K562 (cell line): Measurements from ENCODE around the gene NT5E. TPM values are rescaled to one million over a fixed set of nuclear protein-coding genes. Genes with fewer than 3 reads are reported as not detected.

Experiments
- ATAC-seq: fragments of 200-7000 bp; cut with Tn5 transposase; 3 replicates; pipeline ENCODE4 v1.9.1; 2020; ENCODE audit warnings: moderate library complexity
- BruUV-seq: library from RNA; stranded (reverse); fragments of 400-500 nt; replicated peaks from 2 replicates; lab custom pipeline; 2021; lab: Mats Ljungman, UMichigan
- CTCF ChIA-PET: fragments of 300-600 bp; formaldehyde crosslinking; extraction: SDS; loops from one replicate; lab custom pipeline; 2021; ENCODE audit warnings: low intra/inter-chr PET ratio; lab: Yijun Ruan, JAX
- POLR2A ChIA-PET: fragments of 300-600, 350-650 bp; sonication (Branson Sonifier 250); formaldehyde crosslinking; extraction: SDS; loops from one replicate; lab custom pipeline; 2021; ENCODE audit warnings: antibody characterized with exemption, inconsistent platforms; lab: Yijun Ruan, JAX
- DNase-seq, 4 experiments: peaks; one replicate each; pipeline versions ENCODE4 v3.0.0 to v3.0.0-alpha.2; 2011 to 2018; ENCODE audit warnings: low spot score in 3 of 4, mixed read lengths in 3 of 4; ENCODE audit errors: extremely low read depth in 1 of 4
- FAIRE-seq: peaks from 2 replicates; lab custom pipeline; 2011; peaks lifted over from hg19 to GRCh38; lab: Jason Lieb, UNC
- H2AFZ ChIP-seq: 2 replicates; pipeline ENCODE4 v1.6.0; 2011; ENCODE audit warnings: low read depth, low read length, control low read depth, inconsistent platforms
- H3K27ac ChIP-seq: fragments of 200-600 bp; 3 replicates; pipeline ENCODE4 v1.8.0; 2011; ENCODE audit warnings: low read depth, mild to moderate bottlenecking, control low read depth, inconsistent platforms, low read length, moderate library complexity, mixed read lengths; ENCODE audit errors: extremely low read depth
- H3K27me3 ChIP-seq, 2 experiments: fragments of 300-600 bp in 1 of 2; 2 replicates in 1 of 2; 3 replicates in 1 of 2; pipeline versions ENCODE4 v1.6.0 to v1.8.0; 2011; ENCODE audit warnings: inconsistent platforms in 2 of 2, low read length in 2 of 2, mild to moderate bottlenecking in 1 of 2, mixed read lengths in 1 of 2, moderate library complexity in 1 of 2; ENCODE audit not compliant: control insufficient read depth in 2 of 2, insufficient read depth in 2 of 2
- H3K36me3 ChIP-seq: fragments of 300-600 bp; 3 replicates; pipeline ENCODE4 v1.8.0; 2011; ENCODE audit warnings: mild to moderate bottlenecking, low read length, inconsistent platforms; ENCODE audit not compliant: control insufficient read depth, insufficient read depth
- H3K4me1 ChIP-seq, 2 experiments: fragments of 200-600 bp in 1 of 2; replicated peaks in 1 of 2; 2 replicates in 1 of 2; 3 replicates in 1 of 2; pipeline versions ENCODE4 v1.5.1 to v1.8.0; 2011; ENCODE audit warnings: inconsistent platforms in 2 of 2, low read length in 2 of 2, mild to moderate bottlenecking in 1 of 2, mixed read lengths in 1 of 2, moderate library complexity in 1 of 2; ENCODE audit not compliant: control insufficient read depth in 2 of 2, insufficient read depth in 2 of 2
- H3K4me2 ChIP-seq: 2 replicates; pipeline ENCODE4 v1.6.1; 2011; ENCODE audit warnings: low read length, control low read depth, inconsistent platforms, mixed read lengths; ENCODE audit not compliant: insufficient read depth
- H3K4me3 ChIP-seq: fragments of 200-600 bp; sonication (generic), shearing (Covaris generic); 2 replicates; pipeline ENCODE4 v1.5.1; 2016; ENCODE audit warnings: control low read depth, inconsistent platforms
- H3K79me2 ChIP-seq: fragments of 200-600 bp; 3 replicates; pipeline ENCODE4 v1.8.0; 2011; ENCODE audit warnings: low read length, inconsistent platforms; ENCODE audit not compliant: control insufficient read depth, insufficient read depth
- H3K9ac ChIP-seq, 2 experiments: 2 replicates each; pipeline versions ENCODE4 v1.6.0 to v1.6.1; 2011; ENCODE audit warnings: low read depth in 2 of 2, low read length in 2 of 2, control low read depth in 1 of 2, inconsistent platforms in 1 of 2, mild to moderate bottlenecking in 1 of 2, mixed read lengths in 1 of 2; ENCODE audit not compliant: insufficient read depth in 1 of 2
- H3K9me1 ChIP-seq: one replicate; pipeline ENCODE4 v1.6.0; 2011; ENCODE audit warnings: inconsistent platforms, mild to moderate bottlenecking, low read length, moderate library complexity; ENCODE audit not compliant: control insufficient read depth, insufficient read depth
- H3K9me3 ChIP-seq: replicated peaks from 2 replicates; pipeline ENCODE4 v1.5.1; 2011; ENCODE audit warnings: low read depth, low read length, inconsistent platforms; ENCODE audit not compliant: control insufficient read depth, insufficient read depth
- H4K20me1 ChIP-seq: replicated peaks from 2 replicates; pipeline ENCODE4 v1.6.1; 2011; ENCODE audit warnings: low read length, inconsistent platforms, mixed read lengths; ENCODE audit not compliant: control insufficient read depth, insufficient read depth
- BACH1 ChIP-seq: fragments of 200-800 bp; sonication (Bioruptor generic); IDR thresholded peaks from 2 replicates; pipeline ENCODE4 v1.6.1; 2016; ENCODE audit warnings: missing genetic modification characterization, missing compliant biosample characterization
- CBX2 ChIP-seq: fragments of 200-600 bp; sonication (generic); IDR thresholded peaks from one replicate; pipeline ENCODE4 v1.6.1; 2012; ENCODE audit warnings: mild to moderate bottlenecking, low read length, inconsistent platforms; ENCODE audit not compliant: insufficient read depth, poor library complexity, severe bottlenecking
- ELF1 ChIP-seq: fragments of 200-800 bp; sonication (Bioruptor generic); IDR thresholded peaks from 2 replicates; pipeline ENCODE4 v1.6.1; 2016; ENCODE audit warnings: missing genetic modification characterization, missing compliant biosample characterization
- IRF2 ChIP-seq: sonication (generic); formaldehyde crosslinking; IDR thresholded peaks from 2 replicates; pipeline ENCODE4 v1.8.1; 2022; ENCODE audit warnings: mild to moderate bottlenecking, missing genetic modification reagents
- MAFK ChIP-seq: IDR thresholded peaks from 2 replicates; pipeline ENCODE4 v1.6.1; 2011; ENCODE audit warnings: low read length, improper control_type of control experiment
- PHTF2 ChIP-seq: fragments of 250-450 bp; sonication (Bioruptor Pico); IDR thresholded peaks from 2 replicates; pipeline ENCODE4 v1.5.0; 2021; ENCODE audit warnings: mild to moderate bottlenecking
- POLR3A ChIP-seq: IDR thresholded peaks from 2 replicates; pipeline ENCODE4 v1.6.1; 2011; ENCODE audit warnings: borderline replicate concordance, mild to moderate bottlenecking, moderate library complexity; ENCODE audit not compliant: insufficient read length, insufficient read depth; ENCODE audit errors: extremely low read depth
- POLR3G ChIP-seq: IDR thresholded peaks from 2 replicates; pipeline ENCODE4 v1.6.1; 2011; ENCODE audit not compliant: insufficient read length, insufficient replicate concordance; ENCODE audit errors: extremely low read depth
- RUNX1 ChIP-seq: sonication (generic); IDR thresholded peaks from 2 replicates; pipeline ENCODE4 v1.6.1; 2016; ENCODE audit warnings: antibody characterized with exemption, low read depth
- SREBF1 ChIP-seq: fragments of 150-350 bp; IDR thresholded peaks from 2 replicates; pipeline ENCODE4 v1.6.1; 2014; ENCODE audit warnings: antibody characterized with exemption, low read depth, low read length, borderline replicate concordance
- TFAM ChIP-seq: fragments of 250-450 bp; sonication (Bioruptor Pico); conservative IDR thresholded peaks from 2 replicates; pipeline ENCODE4 v1.5.0; 2021; ENCODE audit warnings: mild to moderate bottlenecking, moderate library complexity
- ZKSCAN3 ChIP-seq: fragments of 250-450 bp; sonication (Bioruptor Pico); IDR thresholded peaks from 2 replicates; pipeline ENCODE4 v1.4.0; 2020
- ZNF449 ChIP-seq: fragments of 250-450 bp; sonication (Bioruptor Pico); IDR thresholded peaks from 2 replicates; pipeline ENCODE4 v1.8.0; 2022; ENCODE audit warnings: moderate library complexity, mild to moderate bottlenecking, inconsistent platforms
- ZSCAN29 ChIP-seq: fragments of 450-650 bp; IDR thresholded peaks from 2 replicates; pipeline ENCODE4 v1.6.1; 2017
- WGBS: fragments of 100-300 bp; shearing (Covaris generic); methylation state at CpG from one replicate; pipeline ENCODE4 v1.1.6; 2016; ENCODE audit warnings: low coverage, mixed read lengths; ENCODE audit not compliant: insufficient coverage; ENCODE audit errors: missing lambda C conversion rate; 5-methylcytosine and 5-hydroxymethylcytosine counted together
- in situ Hi-C: fragments of 300-500 bp; cut with MboI; formaldehyde crosslinking; loops from 4 replicates; pipeline ENCODE4 v1.15.0; 2018; ENCODE audit warnings: inconsistent platforms, mixed read lengths
- intact Hi-C: fragments of 100-400 bp; cut with micrococcal nuclease; formaldehyde crosslinking; loops from 2 replicates; pipeline ENCODE4 v1.14.2; 2022
- polyA plus RNA-seq, 8 experiments: library from polyadenylated mRNA; depleted of rRNA in 4 of 8; stranded (reverse) in 5 of 8; unstranded in 3 of 8; fragments of >200 nt; fragmentation: Nextera tagmentation in 2 of 8; fragmentation: Illumina TruSeq in 1 of 8; extraction: Ambion mirVana in 2 of 8; extraction: Trizol in 1 of 8; gene quantifications; 2 replicates each; pipeline versions ENCODE4 v1.2.1 to v1.2.3, GENCODE V29; 2011 to 2014; ENCODE audit warnings: inconsistent platforms in 1 of 8, missing spikeins in 1 of 8
- total RNA-seq, 7 experiments: library from RNA; depleted of rRNA in 6 of 7; stranded (reverse); fragments of >200 nt in 6 of 7; fragmentation: Illumina TruSeq in 2 of 7; extraction: Trizol in 2 of 7; gene quantifications; 2 replicates each; pipeline versions ENCODE4 v1.2.1 to v1.2.3, GENCODE V29; 2011 to 2021; ENCODE audit warnings: low replicate concordance in 1 of 7

The NT5E gene
- total and polyA plus RNA-seq, 9 of the 15 experiments (the other 6 are each of a cell fraction or from before 2014, with no cell fraction given), result 0.01 to 0.13 TPM; not detected in 7

GRCh38 chr6:85402071-85402470 lies 47.8 kb upstream of the NT5E start (continued):
- no peak for TF ChIP-seq ZNF449

- Histone ChIP-seq H3K36me3 (no peaks in the 10 kb centered on the region), H3K79me2 (no peaks in the 10 kb centered on the region), H3K4me2 (no peak overlapping the region), H4K20me1 (no peaks in the 10 kb centered on the region), H3K9ac (no peak overlapping the region), H3K9me1 (no peaks in the 10 kb centered on the region), H3K4me1 (no peaks in the 10 kb centered on the region), H2AFZ (no peak overlapping the region), H3K9me3 (no peaks in the 10 kb centered on the region), H3K27me3 (no peaks in the 10 kb centered on the region), H3K27ac (no peak overlapping the region), H3K4me3 (no peak overlapping the region)
- in situ Hi-C loops, result no loop called here
- ATAC-seq (no peak), DNase-seq (no peak), FAIRE-seq (no peak)
- TF ChIP-seq IRF2 (no peak), CBX2 (no peak), ZKSCAN3 (CRISPR knock-in tag) (no peak), PHTF2 (no peak), ELF1 (tag) (no peak), SREBF1 (no peak), POLR3G (no peak), BACH1 (no peak), MAFK (no peak), POLR3A (no peak), ZSCAN29 (no peak), TFAM (no peak), RUNX1 (no peak)
- BruUV-seq, result no TSS peak
- 3% methylated on average over 7 of the region's 7 CpGs for WGBS
- ChIA-PET POLR2A (no interaction called here), CTCF (no interaction called here)
- intact Hi-C loops, result no loop called here
Observed at GRCh38 chr6:85402922-85403321, 47.0 kb upstream of the NT5E start.
